Mesothelial cell of epicardium (in vitro differentiated cells): ENCODE data around the gene MTMR3. TPM values are rescaled to one million over a fixed set of nuclear protein-coding genes. Genes with fewer than 3 reads are reported as not detected.
A peak's percentile ranks its signal among the peaks of the same experiment; 100 is the strongest.

Experiments
- DNase-seq, 2 experiments: peaks; one replicate each; pipeline ENCODE4 v3.0.0; 2021; ENCODE audit warnings: low spot score in 2 of 2; ENCODE audit not compliant: unreplicated experiment in 2 of 2
- H3K27ac Mint-ChIP-seq: 2 replicates; pipeline ENCODE4 v1.8.0; 2021; ENCODE audit warnings: mixed read lengths
- H3K27me3 Mint-ChIP-seq: 2 replicates; pipeline ENCODE4 v1.8.0; 2021; ENCODE audit warnings: low read depth, mixed read lengths
- H3K36me3 Mint-ChIP-seq: 2 replicates; pipeline ENCODE4 v1.8.0; 2021; ENCODE audit warnings: mixed read lengths
- H3K4me1 Mint-ChIP-seq: 2 replicates; pipeline ENCODE4 v1.8.0; 2021; ENCODE audit warnings: mixed read lengths
- H3K4me3 Mint-ChIP-seq: 2 replicates; pipeline ENCODE4 v1.8.0; 2021; ENCODE audit warnings: mild to moderate bottlenecking, moderate library complexity, mixed read lengths
- H3K9me3 Mint-ChIP-seq: 2 replicates; pipeline ENCODE4 v1.8.0; 2021; ENCODE audit warnings: mixed read lengths
- CTCF ChIP-seq: fragments of 200-600 bp; sonication (generic); IDR thresholded peaks from one replicate; pipeline ENCODE4 v1.5.0; 2021; ENCODE audit warnings: antibody characterized with exemption; ENCODE audit not compliant: unreplicated experiment
- total RNA-seq: library from RNA; stranded (reverse); gene quantifications from 3 replicates; pipeline ENCODE4 v1.2.1, GENCODE V29; 2021

MTMR3 gene
- total RNA-seq, 1 donor from 2014 or later: 58.7 TPM

DNA sequence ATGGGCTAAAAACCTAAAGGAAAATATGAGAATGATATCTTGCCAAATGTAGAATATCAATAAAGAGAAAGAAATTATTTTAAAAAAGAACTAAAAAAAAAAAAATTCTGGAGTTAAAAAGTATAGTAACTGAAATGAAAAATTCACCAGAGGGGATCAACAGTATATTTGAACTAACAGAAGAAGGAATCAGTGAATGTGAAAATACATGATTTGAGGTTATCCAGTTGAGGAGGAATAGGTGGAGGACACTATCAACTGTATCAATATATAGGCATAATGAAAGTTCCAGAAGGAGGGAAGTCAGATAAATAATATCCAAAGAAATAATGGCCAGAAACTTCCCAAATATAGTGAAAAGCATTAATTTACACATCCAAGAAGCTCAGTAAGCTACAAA is 181.2 kb downstream of the MTMR3 start:
- no peak for TF ChIP-seq CTCF
- Mint-ChIP-seq H3K4me3 (no peak overlapping the region), H3K36me3 (peaks cover 3% of the 10 kb centered on the region), H3K9me3 (peaks cover 27% of the 10 kb centered on the region), H3K4me1 (no peaks in the 10 kb centered on the region), H3K27me3 (no peaks in the 10 kb centered on the region), H3K27ac (no peak overlapping the region)
- DNase-seq: no peak

DNA sequence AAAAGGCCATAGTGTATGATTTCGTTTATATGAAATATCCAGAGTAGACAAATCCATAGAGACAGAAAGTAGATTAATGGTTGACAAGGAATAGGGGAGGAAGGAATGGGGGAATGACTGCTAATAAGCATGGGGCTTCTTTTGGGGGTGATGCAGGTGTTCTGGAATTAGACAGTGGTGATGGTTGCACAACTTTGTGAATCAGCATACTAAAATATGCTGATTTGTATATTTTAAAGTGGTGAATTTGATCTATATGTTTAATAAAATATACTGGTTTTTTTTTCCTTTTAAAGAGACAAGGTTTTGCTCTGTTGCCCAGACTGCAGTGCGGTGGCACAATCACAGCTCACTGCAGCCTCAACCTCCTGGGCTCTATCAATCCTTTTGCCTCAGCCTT is 190.8 kb downstream of the MTMR3 start:
- Mint-ChIP-seq H3K4me1 (peaks cover 18% of the 10 kb centered on the region), H3K4me3 (no peak overlapping the region), H3K27ac (no peak overlapping the region), H3K36me3 (no peaks in the 10 kb centered on the region), H3K9me3 (peaks cover 9% of the 10 kb centered on the region), H3K27me3 (peaks cover 19% of the 10 kb centered on the region)
- no peak for TF ChIP-seq CTCF
- no peak for DNase-seq

DNA sequence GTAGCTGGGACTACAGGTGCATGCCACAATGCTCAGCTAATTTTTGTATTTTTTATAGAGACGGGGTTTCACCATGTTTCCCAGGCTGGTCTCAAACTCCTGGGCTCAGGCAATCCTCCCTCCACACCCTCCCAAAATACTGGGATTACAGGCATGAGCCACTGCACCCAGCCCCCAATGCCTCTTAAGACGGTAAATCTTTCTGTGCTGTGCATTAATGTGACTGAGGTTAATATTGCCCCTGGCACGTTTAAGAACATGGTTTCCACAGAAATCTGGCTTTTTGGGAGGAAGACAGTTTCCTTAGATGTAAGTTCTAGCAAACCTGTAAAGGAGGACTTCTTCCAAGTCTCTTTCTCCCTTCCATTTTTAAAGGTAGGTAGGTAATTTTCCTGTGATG is 191.2 kb downstream of the MTMR3 start:
- H3K36me3 Mint-ChIP-seq: no peaks in the 10 kb centered on the region
- DNase-seq: no peak
- H3K4me1 Mint-ChIP-seq: peaks cover 22% of the 10 kb centered on the region
- H3K9me3 Mint-ChIP-seq: peaks cover 8% of the 10 kb centered on the region
- no peak for TF ChIP-seq CTCF
- peaks cover 19% of the 10 kb centered on the region for H3K27me3 Mint-ChIP-seq
- H3K27ac Mint-ChIP-seq: no peak overlapping the region
- no peak overlapping the region for H3K4me3 Mint-ChIP-seq

GRCh38 chr22:30074994-30075393 is 192.0 kb downstream of the MTMR3 start:
- H3K27ac Mint-ChIP-seq: no peak overlapping the region
- no peak for DNase-seq
- H3K9me3 Mint-ChIP-seq: peaks cover 4% of the 10 kb centered on the region
- H3K4me1 Mint-ChIP-seq: peaks cover 22% of the 10 kb centered on the region
- no peak for TF ChIP-seq CTCF
- H3K4me3 Mint-ChIP-seq: no peak overlapping the region
- peaks cover 19% of the 10 kb centered on the region for H3K27me3 Mint-ChIP-seq
- H3K36me3 Mint-ChIP-seq: no peaks in the 10 kb centered on the region

GRCh38 chr22:30077279-30077880 is 194.4 kb downstream of the MTMR3 start:
- Mint-ChIP-seq H3K27me3 (peaks cover 19% of the 10 kb centered on the region), H3K4me3 (no peak overlapping the region), H3K27ac (peak overlapping the region; percentile 69), H3K36me3 (no peaks in the 10 kb centered on the region), H3K9me3 (no peaks in the 10 kb centered on the region), H3K4me1 (peaks cover 22% of the 10 kb centered on the region)
- no peak for DNase-seq
- no peak for TF ChIP-seq CTCF
